ENCODE results near the gene WTAP.
"Not testable (repeated sequence)": the region's sequence is repeated elsewhere in the genome, so short reads cannot be mapped to it uniquely, and the experiment has no call there.

Gene WTAP

GRCh38 chr6:159761873-159762680 lies 34.8 kb downstream of the WTAP start, which contains the start of gene ACAT2:
Gene ACAT2, plus strand, starts transcription at chr6:159762045. Its CDS starts 43 bp downstream, at chr6:159762088.
- DNase-seq (ENCODE audit: low spot score), result peak; percentile 98

GRCh38 chr6:159762681-159763293 lies 35.5 kb downstream of the WTAP start:
- DNase-seq (ENCODE audit: low spot score), result peak; percentile 34

GRCh38 chr6:159766906-159767305 lies 39.6 kb downstream of the WTAP start:
- DNase-seq (ENCODE audit: low spot score), result no peak

- DNase-seq (ENCODE audit: low spot score), result no peak
Observed at GRCh38 chr6:159769470-159769869, 42.2 kb downstream of the WTAP start.

- DNase-seq (ENCODE audit: low spot score), result no peak
Observed at GRCh38 chr6:159772196-159772595, 44.9 kb downstream of the WTAP start.

- no peak for DNase-seq (ENCODE audit: low spot score)
Observed at GRCh38 chr6:159777240-159777904, 50.1 kb downstream of the WTAP start.

- no peak for DNase-seq (ENCODE audit: low spot score)
Observed at GRCh38 chr6:159778131-159778530, 50.8 kb downstream of the WTAP start.

GRCh38 chr6:159778542-159779103 lies 51.3 kb downstream of the WTAP start:
- DNase-seq (ENCODE audit: low spot score), result no peak

- DNase-seq (ENCODE audit: low spot score), result no peak
Observed at GRCh38 chr6:159788276-159788675, 61.0 kb downstream of the WTAP start.

- DNase-seq (ENCODE audit: low spot score), result no peak
Observed at GRCh38 chr6:159788753-159789376, 61.6 kb downstream of the WTAP start.

- DNase-seq (ENCODE audit: low spot score), result peak; percentile 100
Observed at GRCh38 chr6:159789377-159790148, 62.3 kb downstream of the WTAP start, which contains the start of gene TCP1. Gene TCP1, minus strand, starts transcription at chr6:159789602. Its CDS starts 134 bp downstream, at chr6:159789468.

GRCh38 chr6:159790149-159790955 lies 63.0 kb downstream of the WTAP start, which contains the start of gene MRPL18:
Gene MRPL18, plus strand, starts transcription at chr6:159790467. Its CDS starts 121 bp downstream, at chr6:159790588.
- peak; percentile 99 for DNase-seq (ENCODE audit: low spot score)

- no peak for DNase-seq (ENCODE audit: low spot score)
Observed at GRCh38 chr6:159790956-159791598, 63.8 kb downstream of the WTAP start.

- DNase-seq (ENCODE audit: low spot score), result not testable (repeated sequence)
Observed at GRCh38 chr6:159794976-159795375, 67.7 kb downstream of the WTAP start.

GRCh38 chr6:159797554-159797953 lies 70.2 kb downstream of the WTAP start:
- no peak for DNase-seq (ENCODE audit: low spot score)

- no peak for DNase-seq (ENCODE audit: low spot score)
Observed at GRCh38 chr6:159800141-159800865, 73.0 kb downstream of the WTAP start, which contains the start of gene PNLDC1. Gene PNLDC1, plus strand, starts transcription at chr6:159800276. Its CDS starts 32 bp downstream, at chr6:159800308.

GRCh38 chr6:159801935-159802334 lies 74.6 kb downstream of the WTAP start:
- DNase-seq (ENCODE audit: low spot score), result no peak

- no peak for DNase-seq (ENCODE audit: low spot score)
Observed at GRCh38 chr6:159804504-159804903, 77.2 kb downstream of the WTAP start.

Measured in pons (tissue), 1 donor.